OCI-LY3 (cell line): ENCODE measurements around the gene SLC26A6.

ENCODE experiments used
- H2AFZ ChIP-seq: fragments of 200-600, 300-600 bp; shearing (Covaris generic); 2 replicates; pipeline ENCODE4 v1.6.0; 2014; ENCODE audit warnings: antibody characterized with exemption, low read depth, low read length
- H3K27ac ChIP-seq: fragments of 200-600, 300-600 bp; sonication (generic); 2 replicates; pipeline ENCODE4 v1.5.1; 2014; ENCODE audit warnings: mild to moderate bottlenecking, low read length, moderate library complexity, mixed read lengths
- H3K27me3 ChIP-seq: fragments of 200-600, 300-600 bp; sonication (generic); 2 replicates; pipeline ENCODE4 v1.6.1; 2014; ENCODE audit warnings: low read depth, low read length, mixed read lengths
- H3K36me3 ChIP-seq: fragments of 200-600, 300-600 bp; sonication (generic); replicated peaks from 2 replicates; pipeline ENCODE3; 2014; ENCODE audit warnings: low read depth, low read length, mixed read lengths
- H3K4me1 ChIP-seq: fragments of 300-600, 200-600 bp; sonication (generic); 2 replicates; pipeline ENCODE4 v1.6.1; 2014; ENCODE audit warnings: low read length, mixed read lengths
- H3K4me2 ChIP-seq: fragments of 200-600, 300-600 bp; sonication (generic); 2 replicates; pipeline ENCODE4 v1.6.1; 2014; ENCODE audit warnings: low read length, mixed read lengths
- H3K4me3 ChIP-seq: fragments of 300-600, 200-600 bp; sonication (generic); 2 replicates; pipeline ENCODE4 v1.5.1; 2014; ENCODE audit warnings: antibody characterized with exemption, mild to moderate bottlenecking, low read length, moderate library complexity
- H3K79me2 ChIP-seq: fragments of 300-600, 200-600 bp; shearing (Covaris generic); 2 replicates; pipeline ENCODE4 v1.6.1; 2014; ENCODE audit warnings: mild to moderate bottlenecking, low read length, mixed read lengths
- H3K9ac ChIP-seq: fragments of 300-600, 200-600 bp; shearing (Covaris generic); 2 replicates; pipeline ENCODE4 v1.6.0; 2014; ENCODE audit warnings: mild to moderate bottlenecking, low read length, moderate library complexity
- H3K9me3 ChIP-seq: fragments of 200-600, 300-600 bp; shearing (Covaris generic); 2 replicates; pipeline ENCODE4 v1.6.1; 2014; ENCODE audit warnings: low read length, mixed read lengths; ENCODE audit not compliant: insufficient read depth
- H4K20me1 ChIP-seq: fragments of 200-600, 300-600 bp; sonication (generic); 2 replicates; pipeline ENCODE4 v1.6.1; 2016; ENCODE audit warnings: low read length, mixed read lengths; ENCODE audit not compliant: insufficient read depth
- EZH2phosphoT487 ChIP-seq: fragments of 200-600 bp; shearing (Covaris generic); IDR thresholded peaks from 2 replicates; pipeline ENCODE4 v1.6.1; 2018; ENCODE audit warnings: antibody characterized with exemption, mixed run types, low read depth
- TF ChIP-seq, protein P1 (sequence below): fragments of 200-600, 300-600 bp; sonication (generic); IDR thresholded peaks from 2 replicates; pipeline ENCODE4 v1.5.1; 2014; ENCODE audit warnings: antibody characterized with exemption, low read length, low read depth

The SLC26A6 gene

GRCh38 chr3:48601622-48601994, 33.7 kb downstream of the SLC26A6 start:
- Histone ChIP-seq H4K20me1 (no peaks in the 10 kb centered on the region; the same call in 1 of the 2 replicates), H3K27me3 (no peaks in the 10 kb centered on the region), H3K9ac (no peak overlapping the region), H2AFZ (no peak overlapping the region), H3K4me2 (no peak overlapping the region), H3K79me2 (no peaks in the 10 kb centered on the region), H3K4me1 (no peaks in the 10 kb centered on the region), H3K27ac (no peak overlapping the region), H3K9me3 (no peaks in the 10 kb centered on the region), H3K4me3 (no peak overlapping the region), H3K36me3 (peaks cover 61% of the 10 kb centered on the region)
- TF ChIP-seq, protein P1, sequence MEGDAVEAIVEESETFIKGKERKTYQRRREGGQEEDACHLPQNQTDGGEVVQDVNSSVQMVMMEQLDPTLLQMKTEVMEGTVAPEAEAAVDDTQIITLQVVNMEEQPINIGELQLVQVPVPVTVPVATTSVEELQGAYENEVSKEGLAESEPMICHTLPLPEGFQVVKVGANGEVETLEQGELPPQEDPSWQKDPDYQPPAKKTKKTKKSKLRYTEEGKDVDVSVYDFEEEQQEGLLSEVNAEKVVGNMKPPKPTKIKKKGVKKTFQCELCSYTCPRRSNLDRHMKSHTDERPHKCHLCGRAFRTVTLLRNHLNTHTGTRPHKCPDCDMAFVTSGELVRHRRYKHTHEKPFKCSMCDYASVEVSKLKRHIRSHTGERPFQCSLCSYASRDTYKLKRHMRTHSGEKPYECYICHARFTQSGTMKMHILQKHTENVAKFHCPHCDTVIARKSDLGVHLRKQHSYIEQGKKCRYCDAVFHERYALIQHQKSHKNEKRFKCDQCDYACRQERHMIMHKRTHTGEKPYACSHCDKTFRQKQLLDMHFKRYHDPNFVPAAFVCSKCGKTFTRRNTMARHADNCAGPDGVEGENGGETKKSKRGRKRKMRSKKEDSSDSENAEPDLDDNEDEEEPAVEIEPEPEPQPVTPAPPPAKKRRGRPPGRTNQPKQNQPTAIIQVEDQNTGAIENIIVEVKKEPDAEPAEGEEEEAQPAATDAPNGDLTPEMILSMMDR, result no peak
- TF ChIP-seq EZH2phosphoT487, result no peak

DNA sequence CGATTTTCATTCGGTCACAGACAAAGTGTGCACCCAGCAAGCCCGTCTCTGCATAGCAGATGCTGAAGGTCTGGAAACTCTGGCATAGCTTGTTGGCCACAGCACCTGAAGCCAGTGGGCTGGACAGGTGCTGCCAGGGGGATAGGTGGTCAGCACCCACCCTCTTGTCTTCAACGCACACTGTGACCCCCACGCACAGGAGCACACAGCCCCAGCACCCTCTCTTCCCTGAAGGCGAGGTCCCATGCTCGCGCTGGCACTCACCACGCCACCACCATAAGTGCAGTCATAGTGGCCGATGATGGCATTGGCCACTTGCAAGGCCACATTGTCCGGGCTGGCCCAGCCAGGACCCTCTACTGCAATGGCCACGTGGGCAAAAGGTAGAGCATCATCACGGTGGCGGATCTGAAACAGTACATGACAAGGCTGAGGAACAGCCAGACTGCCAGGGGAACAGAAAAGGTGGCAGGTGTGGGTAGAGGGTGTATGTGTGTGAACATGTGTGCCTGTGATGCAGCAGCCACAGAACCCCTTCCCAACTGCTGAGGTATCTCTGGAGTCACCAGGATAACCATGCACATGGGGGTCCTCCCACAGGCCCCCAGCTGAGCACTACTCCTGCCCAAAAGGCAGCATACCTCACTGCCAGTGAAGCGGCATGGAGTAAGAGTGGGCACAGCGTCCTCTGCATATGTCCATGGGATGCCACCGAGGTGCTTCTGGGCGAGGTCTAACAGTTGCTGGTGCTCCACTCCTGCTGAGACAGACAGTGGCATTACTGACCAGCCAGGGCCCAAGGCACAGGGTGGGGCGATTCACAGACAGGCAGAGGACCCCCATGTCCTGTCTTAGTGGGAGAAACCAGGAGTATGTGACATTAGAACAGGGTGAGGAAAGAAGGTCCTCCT, 34.3 kb downstream of the SLC26A6 start:
- no peak overlapping the region for H2AFZ ChIP-seq
- H3K9me3 ChIP-seq, result no peaks in the 10 kb centered on the region
- H4K20me1 ChIP-seq, result no peaks in the 10 kb centered on the region; the same call in 1 of the 2 replicates
- no peak overlapping the region for H3K27ac ChIP-seq
- H3K4me3 ChIP-seq, result no peak overlapping the region
- no peak overlapping the region for H3K4me2 ChIP-seq
- TF ChIP-seq, protein P1, result no peak
- no peak for TF ChIP-seq EZH2phosphoT487
- H3K36me3 ChIP-seq, result peaks cover 61% of the 10 kb centered on the region
- H3K4me1 ChIP-seq, result no peaks in the 10 kb centered on the region
- H3K79me2 ChIP-seq, result no peaks in the 10 kb centered on the region
- H3K9ac ChIP-seq, result no peak overlapping the region
- H3K27me3 ChIP-seq, result no peaks in the 10 kb centered on the region

DNA sequence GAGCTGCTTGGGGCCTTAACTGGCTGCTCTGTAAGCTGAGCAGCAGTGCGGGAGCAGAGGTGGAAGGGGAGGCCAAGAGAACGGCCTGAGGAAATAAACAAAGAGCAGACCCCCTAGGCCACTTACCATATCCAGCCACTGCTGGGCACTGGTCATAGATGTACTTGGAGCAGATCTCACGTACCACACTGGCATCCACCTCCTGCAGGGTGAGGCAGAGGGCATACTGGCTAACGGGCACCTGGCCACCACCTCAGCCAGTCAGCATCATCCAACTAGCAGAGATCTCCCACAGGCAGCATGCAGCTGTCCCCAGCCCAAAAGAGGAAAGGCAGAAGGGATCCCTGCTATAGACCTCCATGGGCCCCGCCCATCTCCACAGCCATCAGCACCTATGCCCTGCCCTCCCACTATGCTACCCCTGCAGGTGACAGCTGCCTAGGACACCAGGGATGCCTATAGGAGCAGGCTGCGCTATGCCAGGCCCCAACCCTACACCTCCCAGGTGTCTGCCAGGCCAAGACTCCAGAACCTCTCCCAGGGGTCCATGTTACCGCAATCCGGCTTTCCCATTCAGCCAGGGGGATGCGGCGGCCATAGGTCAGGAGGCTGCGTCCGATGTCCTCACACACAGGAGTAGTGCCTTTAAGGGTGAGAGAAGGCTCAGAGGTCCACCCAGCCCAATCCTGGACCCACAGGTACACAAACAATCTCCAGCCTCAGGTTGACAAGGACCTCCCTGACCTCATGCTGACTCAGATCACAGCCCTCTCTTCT, 35.6 kb downstream of the SLC26A6 start:
- no peak overlapping the region for H3K9ac ChIP-seq
- H3K4me1 ChIP-seq, result no peaks in the 10 kb centered on the region
- H3K36me3 ChIP-seq, result peaks cover 49% of the 10 kb centered on the region
- no peak overlapping the region for H3K27ac ChIP-seq
- no peak overlapping the region for H3K4me3 ChIP-seq
- H2AFZ ChIP-seq, result no peak overlapping the region
- no peak overlapping the region for H3K4me2 ChIP-seq
- no peak for TF ChIP-seq EZH2phosphoT487
- TF ChIP-seq, protein P1, result no peak
- no peaks in the 10 kb centered on the region for H3K79me2 ChIP-seq
- no peaks in the 10 kb centered on the region; the same call in 1 of the 2 replicates for H4K20me1 ChIP-seq
- H3K27me3 ChIP-seq, result no peaks in the 10 kb centered on the region
- H3K9me3 ChIP-seq, result no peaks in the 10 kb centered on the region

DNA sequence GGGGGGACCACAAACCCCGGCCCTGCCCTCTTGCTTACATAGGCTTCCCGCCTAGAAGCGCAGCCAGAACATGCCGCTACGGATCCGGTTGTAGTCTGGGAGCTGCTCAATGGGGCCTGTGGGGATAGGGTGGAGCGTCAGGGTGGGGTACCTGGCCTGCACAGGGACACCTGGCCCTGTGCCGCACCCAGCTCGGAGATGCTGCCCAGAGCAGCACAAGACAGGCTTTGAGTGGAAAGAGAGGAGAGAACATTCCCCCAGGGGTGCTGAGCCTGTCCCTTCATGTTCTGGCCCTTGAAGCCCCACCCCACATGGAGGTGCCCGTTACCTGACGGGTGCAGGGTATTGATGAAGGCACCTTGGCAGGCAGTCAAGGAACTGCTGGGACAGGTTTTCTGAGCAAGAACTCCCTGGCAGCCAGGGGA, 36.2 kb downstream of the SLC26A6 start:
- Histone ChIP-seq H2AFZ (no peak overlapping the region), H3K4me2 (no peak overlapping the region), H3K4me3 (no peak overlapping the region), H3K4me1 (no peaks in the 10 kb centered on the region), H3K9me3 (no peaks in the 10 kb centered on the region), H3K9ac (no peak overlapping the region), H3K27me3 (no peaks in the 10 kb centered on the region), H3K36me3 (peaks cover 42% of the 10 kb centered on the region), H4K20me1 (no peaks in the 10 kb centered on the region; the same call in 1 of the 2 replicates), H3K27ac (no peak overlapping the region), H3K79me2 (no peaks in the 10 kb centered on the region)
- no peak for TF ChIP-seq EZH2phosphoT487
- TF ChIP-seq, protein P1, result no peak
